ENCODE data around the gene FCHSD1.

FCHSD1 gene

DNA sequence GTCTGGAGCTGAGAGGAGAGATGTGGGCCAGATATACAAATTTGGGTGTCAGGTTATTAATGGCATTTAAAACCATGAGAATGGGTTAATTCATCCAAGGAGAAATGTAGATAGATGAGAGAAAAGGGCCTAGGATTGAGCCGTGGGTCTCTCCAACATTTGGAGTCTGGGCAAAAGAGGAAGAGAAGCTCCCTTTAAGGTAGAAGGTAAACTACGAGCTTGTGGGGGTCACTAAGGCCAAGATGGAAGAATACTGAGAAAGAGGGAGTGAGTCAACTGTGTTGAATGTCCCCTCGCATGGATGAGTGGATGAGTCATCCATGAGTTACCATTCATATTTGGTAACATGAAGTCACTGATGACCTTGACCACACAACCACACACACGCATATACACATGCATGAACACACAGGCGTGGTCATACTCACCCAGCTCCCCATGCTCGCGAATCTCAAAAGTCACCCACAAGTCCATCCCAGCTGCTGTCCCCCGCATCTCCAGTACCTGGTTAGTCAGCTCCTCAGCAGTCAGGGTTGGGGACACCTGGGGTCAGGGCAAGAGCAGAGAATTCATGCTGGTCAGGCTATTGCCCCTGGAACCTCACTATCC, 6.8 kb upstream of the FCHSD1 start:
- Histone ChIP-seq H3K4me1 (ENCODE audit: insufficient read depth, low read length) (no peaks in the 10 kb centered on the region), H3K9ac (ENCODE audit: low read depth, low read length) (no peak overlapping the region), H4K20me1 (ENCODE audit: insufficient read depth, low read length) (no peaks in the 10 kb centered on the region), H3K36me3 (ENCODE audit: insufficient read depth, low read length) (no peaks in the 10 kb centered on the region), H2AFZ (ENCODE audit: low read depth, low read length) (no peak overlapping the region), H3K79me2 (ENCODE audit: insufficient read depth, low read length) (no peaks in the 10 kb centered on the region), H3K4me2 (ENCODE audit: insufficient read depth, low read length) (no peak overlapping the region), H3K27ac (ENCODE audit: low read length) (no peak overlapping the region), H3K9me3 (ENCODE audit: insufficient read depth, low read length, severe bottlenecking) (no peaks in the 10 kb centered on the region), H3K27me3 (ENCODE audit: insufficient read depth, low read length, poor library complexity) (no peaks in the 10 kb centered on the region), H3K4me3 (ENCODE audit: low read depth in 1 of 2, low read length in 2 of 2) (no peak overlapping the region)
- TF ChIP-seq EZH2 (IDR thresholded peaks at IDR 0.05; ENCODE audit: borderline replicate concordance, low read depth, low read length, severe bottlenecking): no peak
- TF ChIP-seq, protein P1, sequence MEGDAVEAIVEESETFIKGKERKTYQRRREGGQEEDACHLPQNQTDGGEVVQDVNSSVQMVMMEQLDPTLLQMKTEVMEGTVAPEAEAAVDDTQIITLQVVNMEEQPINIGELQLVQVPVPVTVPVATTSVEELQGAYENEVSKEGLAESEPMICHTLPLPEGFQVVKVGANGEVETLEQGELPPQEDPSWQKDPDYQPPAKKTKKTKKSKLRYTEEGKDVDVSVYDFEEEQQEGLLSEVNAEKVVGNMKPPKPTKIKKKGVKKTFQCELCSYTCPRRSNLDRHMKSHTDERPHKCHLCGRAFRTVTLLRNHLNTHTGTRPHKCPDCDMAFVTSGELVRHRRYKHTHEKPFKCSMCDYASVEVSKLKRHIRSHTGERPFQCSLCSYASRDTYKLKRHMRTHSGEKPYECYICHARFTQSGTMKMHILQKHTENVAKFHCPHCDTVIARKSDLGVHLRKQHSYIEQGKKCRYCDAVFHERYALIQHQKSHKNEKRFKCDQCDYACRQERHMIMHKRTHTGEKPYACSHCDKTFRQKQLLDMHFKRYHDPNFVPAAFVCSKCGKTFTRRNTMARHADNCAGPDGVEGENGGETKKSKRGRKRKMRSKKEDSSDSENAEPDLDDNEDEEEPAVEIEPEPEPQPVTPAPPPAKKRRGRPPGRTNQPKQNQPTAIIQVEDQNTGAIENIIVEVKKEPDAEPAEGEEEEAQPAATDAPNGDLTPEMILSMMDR (IDR thresholded peaks at IDR 0.05; ENCODE audit: borderline replicate concordance, extremely low read depth, low read length, poor library complexity, severe bottlenecking): no peak
- no peak for ATAC-seq (ENCODE audit: insufficient read depth, low read depth)
- DNase-seq: no peak

DNA sequence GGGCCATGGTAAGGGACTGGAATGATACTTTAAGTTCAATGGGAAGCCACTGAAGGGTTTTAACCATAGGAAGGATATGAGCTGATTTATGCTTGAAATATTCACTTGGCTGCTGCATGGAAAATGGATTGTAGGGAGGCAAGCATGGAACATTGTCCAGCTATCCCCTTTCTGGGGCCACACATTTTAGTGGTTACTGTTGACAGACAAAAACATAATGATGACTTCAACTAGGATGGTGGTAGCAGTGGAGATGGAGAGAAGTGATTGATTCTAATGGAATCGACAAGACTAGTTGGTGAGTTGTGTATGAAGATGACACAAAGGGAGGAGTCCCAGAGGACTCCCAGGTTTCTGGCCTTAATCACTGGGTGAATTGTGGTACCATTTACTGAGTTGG, 6.2 kb upstream of the FCHSD1 start:
- Histone ChIP-seq H3K9me3 (ENCODE audit: insufficient read depth, low read length, severe bottlenecking) (no peaks in the 10 kb centered on the region), H3K79me2 (ENCODE audit: insufficient read depth, low read length) (no peaks in the 10 kb centered on the region), H3K4me2 (ENCODE audit: insufficient read depth, low read length) (no peak overlapping the region), H3K9ac (ENCODE audit: low read depth, low read length) (no peak overlapping the region), H3K4me3 (ENCODE audit: low read depth in 1 of 2, low read length in 2 of 2) (no peak overlapping the region), H2AFZ (ENCODE audit: low read depth, low read length) (no peak overlapping the region), H3K27ac (ENCODE audit: low read length) (no peak overlapping the region), H3K4me1 (ENCODE audit: insufficient read depth, low read length) (no peaks in the 10 kb centered on the region), H3K36me3 (ENCODE audit: insufficient read depth, low read length) (no peaks in the 10 kb centered on the region), H4K20me1 (ENCODE audit: insufficient read depth, low read length) (no peaks in the 10 kb centered on the region), H3K27me3 (ENCODE audit: insufficient read depth, low read length, poor library complexity) (peaks cover 2% of the 10 kb centered on the region)
- no peak for TF ChIP-seq EZH2 (IDR thresholded peaks at IDR 0.05; ENCODE audit: borderline replicate concordance, low read depth, low read length, severe bottlenecking)
- TF ChIP-seq, protein P1 (IDR thresholded peaks at IDR 0.05; ENCODE audit: borderline replicate concordance, extremely low read depth, low read length, poor library complexity, severe bottlenecking): no peak
- DNase-seq (no peak), ATAC-seq (ENCODE audit: insufficient read depth, low read depth) (no peak)

DNA sequence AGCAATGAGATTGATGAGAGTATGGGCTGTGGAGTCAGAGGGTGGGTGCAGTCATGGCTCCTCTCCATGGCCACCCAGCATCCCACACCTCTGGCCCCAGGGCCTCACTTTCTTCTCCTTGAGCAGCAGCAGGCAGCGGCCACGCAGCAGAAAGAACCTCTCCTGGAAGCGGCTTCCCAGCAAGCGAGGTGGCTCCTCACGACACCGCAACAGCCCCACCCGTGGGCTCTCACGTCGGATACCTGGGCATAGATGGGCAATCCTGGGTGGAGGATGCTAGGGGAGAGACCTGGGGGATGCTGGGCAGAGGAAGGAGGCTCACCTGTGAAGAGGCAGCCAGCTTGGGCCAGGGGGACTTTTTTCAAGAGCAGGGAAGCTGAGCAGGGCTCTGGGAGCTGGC, 5.2 kb upstream of the FCHSD1 start:
- DNase-seq (no peak), ATAC-seq (ENCODE audit: insufficient read depth, low read depth) (no peak)
- H3K27ac ChIP-seq (ENCODE audit: low read length): no peak overlapping the region
- H3K36me3 ChIP-seq (ENCODE audit: insufficient read depth, low read length): no peaks in the 10 kb centered on the region
- H3K27me3 ChIP-seq (ENCODE audit: insufficient read depth, low read length, poor library complexity): peaks cover 4% of the 10 kb centered on the region
- H3K4me2 ChIP-seq (ENCODE audit: insufficient read depth, low read length): no peak overlapping the region
- no peak overlapping the region for H2AFZ ChIP-seq (ENCODE audit: low read depth, low read length)
- H3K4me1 ChIP-seq (ENCODE audit: insufficient read depth, low read length): no peaks in the 10 kb centered on the region
- TF ChIP-seq, protein P1 (IDR thresholded peaks at IDR 0.05; ENCODE audit: borderline replicate concordance, extremely low read depth, low read length, poor library complexity, severe bottlenecking): no peak
- TF ChIP-seq EZH2 (IDR thresholded peaks at IDR 0.05; ENCODE audit: borderline replicate concordance, low read depth, low read length, severe bottlenecking): no peak
- no peaks in the 10 kb centered on the region for H3K79me2 ChIP-seq (ENCODE audit: insufficient read depth, low read length)
- no peak overlapping the region for H3K4me3 ChIP-seq (ENCODE audit: low read depth in 1 of 2, low read length in 2 of 2)
- H3K9ac ChIP-seq (ENCODE audit: low read depth, low read length): no peak overlapping the region
- H3K9me3 ChIP-seq (ENCODE audit: insufficient read depth, low read length, severe bottlenecking): no peaks in the 10 kb centered on the region
- no peaks in the 10 kb centered on the region for H4K20me1 ChIP-seq (ENCODE audit: insufficient read depth, low read length)
